ENCODE measurements around the gene STK32C. TPM values are rescaled to one million over a fixed set of nuclear protein-coding genes. Genes with fewer than 3 reads are reported as not detected.

STK32C gene
- total RNA-seq, 1 donor from 2014 or later = 69.2 TPM

- peaks cover 15% of the 10 kb centered on the region for H3K4me1 Mint-ChIP-seq (ENCODE audit: low read depth, unreplicated experiment)
- DNase-seq = peak; percentile 63
- H3K4me3 Mint-ChIP-seq (ENCODE audit: unreplicated experiment) = peak overlapping the region; percentile 98
- TF ChIP-seq CTCF (IDR thresholded peaks at IDR 0.05; ENCODE audit: partially characterized antibody, unreplicated experiment) = no peak
- peak overlapping the region; percentile 92 for H3K27ac Mint-ChIP-seq (ENCODE audit: unreplicated experiment)
- H3K27me3 Mint-ChIP-seq (ENCODE audit: unreplicated experiment) = peaks cover 20% of the 10 kb centered on the region
- H3K36me3 Mint-ChIP-seq (ENCODE audit: unreplicated experiment) = peaks cover 6% of the 10 kb centered on the region
- H3K9me3 Mint-ChIP-seq (ENCODE audit: unreplicated experiment) = peaks cover 14% of the 10 kb centered on the region
Observed at GRCh38 chr10:132187430-132188138, 120.2 kb downstream of the STK32C start.

GRCh38 chr10:132186488-132187429 lies 121.0 kb downstream of the STK32C start, which contains the start of gene DPYSL4:
Gene DPYSL4, plus strand, starts transcription at chr10:132186948. Its CDS starts 116 bp downstream, at chr10:132187064.
- peak; percentile 53 for DNase-seq
- Mint-ChIP-seq H3K4me1 (ENCODE audit: low read depth, unreplicated experiment) (peaks cover 15% of the 10 kb centered on the region), H3K9me3 (ENCODE audit: unreplicated experiment) (peaks cover 12% of the 10 kb centered on the region), H3K27me3 (ENCODE audit: unreplicated experiment) (peaks cover 18% of the 10 kb centered on the region), H3K4me3 (ENCODE audit: unreplicated experiment) (peak within 1 kb of the TSS; percentile 98), H3K36me3 (ENCODE audit: unreplicated experiment) (peaks cover 5% of the 10 kb centered on the region), H3K27ac (ENCODE audit: unreplicated experiment) (peak within 1 kb of the TSS; percentile 92)
- TF ChIP-seq CTCF (IDR thresholded peaks at IDR 0.05; ENCODE audit: partially characterized antibody, unreplicated experiment) = peak; percentile 5

GRCh38 chr10:132185601-132186487 lies 121.9 kb downstream of the STK32C start:
- H3K4me3 Mint-ChIP-seq (ENCODE audit: unreplicated experiment) = peak overlapping the region; percentile 69
- TF ChIP-seq CTCF (IDR thresholded peaks at IDR 0.05; ENCODE audit: partially characterized antibody, unreplicated experiment) = no peak
- DNase-seq = peak; percentile 59
- peaks cover 20% of the 10 kb centered on the region for H3K27me3 Mint-ChIP-seq (ENCODE audit: unreplicated experiment)
- no peak overlapping the region for H3K27ac Mint-ChIP-seq (ENCODE audit: unreplicated experiment)
- peaks cover 5% of the 10 kb centered on the region for H3K36me3 Mint-ChIP-seq (ENCODE audit: unreplicated experiment)
- H3K4me1 Mint-ChIP-seq (ENCODE audit: low read depth, unreplicated experiment) = peaks cover 15% of the 10 kb centered on the region
- peaks cover 12% of the 10 kb centered on the region for H3K9me3 Mint-ChIP-seq (ENCODE audit: unreplicated experiment)

GRCh38 chr10:132184816-132185593 lies 122.7 kb downstream of the STK32C start:
- Mint-ChIP-seq H3K9me3 (ENCODE audit: unreplicated experiment) (peaks cover 12% of the 10 kb centered on the region), H3K4me3 (ENCODE audit: unreplicated experiment) (peak overlapping the region; percentile 80), H3K4me1 (ENCODE audit: low read depth, unreplicated experiment) (peaks cover 15% of the 10 kb centered on the region), H3K27ac (ENCODE audit: unreplicated experiment) (peak overlapping the region; percentile 30), H3K27me3 (ENCODE audit: unreplicated experiment) (peaks cover 20% of the 10 kb centered on the region), H3K36me3 (ENCODE audit: unreplicated experiment) (no peaks in the 10 kb centered on the region)
- no peak for TF ChIP-seq CTCF (IDR thresholded peaks at IDR 0.05; ENCODE audit: partially characterized antibody, unreplicated experiment)
- DNase-seq = peak; percentile 17

All from glutamatergic neuron (in vitro differentiated cells).